Peyer's patch (tissue), 4 donors: ENCODE measurements around the gene IQSEC3. TPM values are rescaled to one million over a fixed set of nuclear protein-coding genes. Genes with fewer than 3 reads are reported as not detected.

Source experiments
- DNase-seq, 3 donors: peaks; one replicate each; pipeline ENCODE4 v3.0.0-alpha.2; 2017 to 2019
- H3K27ac ChIP-seq, 4 donors: fragments of 200-600 bp; sonication (generic); one replicate each; pipeline ENCODE4 v1.5.1; 2016 to 2019
- H3K27me3 ChIP-seq, 2 donors: fragments of 200-600 bp; sonication (generic); one replicate each; pipeline ENCODE4 v1.5.1; 2019
- H3K36me3 ChIP-seq, 3 donors: fragments of 200-600 bp; sonication (generic); one replicate each; pipeline ENCODE4 v1.5.1; 2016 to 2019
- H3K4me1 ChIP-seq, 4 donors: fragments of 200-600 bp; sonication (generic); one replicate each; pipeline ENCODE4 v1.5.1; 2016 to 2019
- H3K4me3 ChIP-seq, 4 donors: fragments of 200-600 bp; sonication (generic); 1 replicate in 3 of 4; 2 replicates in 1 of 4; pipeline ENCODE4 v1.5.1; 2016 to 2019; ENCODE audit warnings: mild to moderate bottlenecking in 1 of 4
- H3K9me3 ChIP-seq, 4 donors: fragments of 200-600 bp; sonication (generic); one replicate each; pipeline ENCODE4 v1.5.1; 2016 to 2019; ENCODE audit warnings: mild to moderate bottlenecking in 1 of 4
- CTCF ChIP-seq, 6 experiments: fragments of 450-650 bp in 4 of 6; fragments of 200-600 bp in 2 of 6; sonication (generic) in 1 of 6; IDR thresholded peaks; one replicate each; pipeline ENCODE4 v1.5.1; 2017 to 2019; ENCODE audit warnings: antibody characterized with exemption in 6 of 6, mild to moderate bottlenecking in 3 of 6, moderate library complexity in 1 of 6
- POLR2A ChIP-seq, 2 donors: fragments of 450-650 bp; IDR thresholded peaks; one replicate each; pipeline ENCODE4 v1.5.1; 2017; ENCODE audit warnings: antibody characterized with exemption in 2 of 2, mild to moderate bottlenecking in 2 of 2, moderate library complexity in 2 of 2
- total RNA-seq, 4 donors: library from RNA; depleted of rRNA; stranded (reverse); fragments of >200 nt; gene quantifications; one replicate each; pipeline ENCODE4 v1.1.0, GENCODE V29; 2016

Gene IQSEC3
- total RNA-seq, 4 donors from 2014 or later = 0.35 to 3.3 (median 0.58) TPM

GRCh38 chr12:171743-172676 lies 105.4 kb downstream of the IQSEC3 start:
- Histone ChIP-seq H3K9me3 (no peaks in the 10 kb centered on the region), H3K4me3 (no peak overlapping the region), H3K36me3 (no peaks in the 10 kb centered on the region), H3K27me3 (no peaks in the 10 kb centered on the region), H3K4me1 (peaks cover 0 to 51% (median 6%) of the 10 kb centered on the region in 4 donors), H3K27ac (peak overlapping the region in 1 of 4 donors; percentile 47)
- TF ChIP-seq CTCF (IDR thresholded peaks at IDR 0.05) = no peak
- no peak for TF ChIP-seq POLR2A (IDR thresholded peaks at IDR 0.05)
- DNase-seq = peak in 2 of 3 donors; percentile 79 to 83

GRCh38 chr12:172732-173161 lies 106.2 kb downstream of the IQSEC3 start:
- no peaks in the 10 kb centered on the region for H3K9me3 ChIP-seq
- H3K27ac ChIP-seq = no peak overlapping the region
- H3K27me3 ChIP-seq = no peaks in the 10 kb centered on the region
- H3K36me3 ChIP-seq = no peaks in the 10 kb centered on the region
- H3K4me1 ChIP-seq = peaks cover 0 to 56% (median 6%) of the 10 kb centered on the region in 4 donors
- no peak overlapping the region for H3K4me3 ChIP-seq
- no peak for DNase-seq
- TF ChIP-seq CTCF (IDR thresholded peaks at IDR 0.05) (no peak), POLR2A (IDR thresholded peaks at IDR 0.05) (no peak)

GRCh38 chr12:174124-174523 lies 107.6 kb downstream of the IQSEC3 start:
- no peaks in the 10 kb centered on the region for H3K27me3 ChIP-seq
- peaks cover 0 to 56% (median 6%) of the 10 kb centered on the region in 4 donors for H3K4me1 ChIP-seq
- H3K4me3 ChIP-seq = no peak overlapping the region
- no peak for DNase-seq
- no peaks in the 10 kb centered on the region for H3K9me3 ChIP-seq
- no peaks in the 10 kb centered on the region for H3K36me3 ChIP-seq
- no peak overlapping the region for H3K27ac ChIP-seq
- TF ChIP-seq POLR2A (IDR thresholded peaks at IDR 0.05) (no peak), CTCF (IDR thresholded peaks at IDR 0.05) (no peak)

GRCh38 chr12:174596-174995 lies 108.0 kb downstream of the IQSEC3 start:
- TF ChIP-seq POLR2A (IDR thresholded peaks at IDR 0.05) = no peak
- no peak for TF ChIP-seq CTCF (IDR thresholded peaks at IDR 0.05)
- no peak overlapping the region for H3K27ac ChIP-seq
- H3K9me3 ChIP-seq = no peaks in the 10 kb centered on the region
- H3K27me3 ChIP-seq = no peaks in the 10 kb centered on the region
- H3K4me3 ChIP-seq = no peak overlapping the region
- H3K4me1 ChIP-seq = peaks cover 0 to 56% (median 6%) of the 10 kb centered on the region in 4 donors
- no peaks in the 10 kb centered on the region for H3K36me3 ChIP-seq
- DNase-seq = no peak

GRCh38 chr12:175250-175649 lies 108.7 kb downstream of the IQSEC3 start:
- TF ChIP-seq POLR2A (IDR thresholded peaks at IDR 0.05) (no peak), CTCF (IDR thresholded peaks at IDR 0.05) (no peak)
- no peak overlapping the region for H3K27ac ChIP-seq
- no peak for DNase-seq
- H3K4me3 ChIP-seq = no peak overlapping the region
- H3K4me1 ChIP-seq = peaks cover 0 to 56% (median 6%) of the 10 kb centered on the region in 4 donors
- H3K9me3 ChIP-seq = no peaks in the 10 kb centered on the region
- no peaks in the 10 kb centered on the region for H3K36me3 ChIP-seq
- H3K27me3 ChIP-seq = no peaks in the 10 kb centered on the region
